ENCODE results near the gene GPR84.

GPR84 gene

DNA sequence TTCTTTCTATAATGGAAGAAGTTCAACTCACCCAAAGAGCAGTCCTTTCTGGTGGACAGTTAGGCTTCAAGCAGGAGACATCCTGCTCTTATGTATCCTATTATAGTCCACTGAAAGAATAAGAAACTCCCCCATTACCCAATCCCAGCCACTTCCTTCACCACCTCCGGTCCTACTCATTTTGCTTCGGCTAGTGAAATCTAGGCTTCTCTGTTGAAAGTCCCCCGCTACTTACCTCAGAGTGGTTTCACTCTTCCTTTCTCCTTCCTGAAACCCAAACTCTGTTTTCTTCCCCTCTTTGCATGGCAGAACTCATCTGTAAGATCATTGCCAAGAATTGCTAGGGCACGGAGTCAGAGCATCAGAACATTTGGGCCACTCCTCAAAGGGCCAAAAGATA is at the start of gene GPR84:
Gene GPR84 (minus strand): TSS at position 74 of the 400 bp plus-strand sequence. CDS start 635 bp downstream, outside the sequence.
- DNase-seq (ENCODE audit: low read depth in 2 of 3, low spot score in 2 of 3), result no peak

DNA sequence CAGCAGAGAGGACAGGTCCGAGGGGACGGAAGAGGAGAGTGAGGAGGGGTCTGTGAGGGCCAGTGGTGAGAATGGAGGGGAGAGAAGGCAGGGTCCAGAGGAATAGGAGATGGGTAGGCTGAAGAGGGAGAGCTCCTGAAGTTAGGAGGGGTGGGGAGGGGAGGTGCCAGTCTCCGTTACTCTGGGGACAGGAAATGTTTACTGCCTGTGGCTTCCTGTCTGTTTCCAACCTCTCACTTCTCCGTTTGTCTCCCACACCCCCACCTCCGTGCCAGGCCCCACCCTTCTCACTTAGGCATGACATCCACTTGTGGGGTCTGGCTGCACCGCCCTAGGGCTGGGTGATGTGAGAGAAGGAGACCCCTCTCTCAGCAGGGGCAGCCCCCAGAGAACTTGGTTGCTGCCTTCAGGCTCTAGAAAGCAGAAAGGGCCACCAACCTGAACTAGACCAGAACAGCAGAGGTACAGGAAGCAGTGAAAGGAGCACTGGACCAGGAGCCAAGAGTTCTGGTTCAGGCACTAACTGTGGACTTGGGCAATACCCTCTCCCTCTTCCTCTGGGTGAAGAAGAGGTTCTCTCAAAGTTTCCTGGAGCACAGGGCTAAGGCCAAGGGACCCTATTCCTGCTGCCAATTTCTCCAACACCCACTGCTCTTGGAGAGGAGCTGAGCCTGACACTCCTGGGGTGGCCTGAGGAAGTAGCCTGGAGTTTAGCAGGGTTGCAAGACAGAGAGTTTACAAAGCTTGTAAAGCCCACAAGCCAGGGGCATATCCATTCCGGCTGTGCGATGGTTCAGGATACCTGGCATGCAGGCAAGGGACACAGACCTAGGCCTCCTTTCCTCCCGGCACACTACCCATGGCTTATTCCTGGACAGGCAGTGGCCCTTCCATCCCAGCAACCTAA is 49.3 kb upstream of the GPR84 start:
- peak in 2 of 3 experiments; percentile 47 to 54 for DNase-seq (ENCODE audit: low read depth in 2 of 3, low spot score in 2 of 3)

DNA sequence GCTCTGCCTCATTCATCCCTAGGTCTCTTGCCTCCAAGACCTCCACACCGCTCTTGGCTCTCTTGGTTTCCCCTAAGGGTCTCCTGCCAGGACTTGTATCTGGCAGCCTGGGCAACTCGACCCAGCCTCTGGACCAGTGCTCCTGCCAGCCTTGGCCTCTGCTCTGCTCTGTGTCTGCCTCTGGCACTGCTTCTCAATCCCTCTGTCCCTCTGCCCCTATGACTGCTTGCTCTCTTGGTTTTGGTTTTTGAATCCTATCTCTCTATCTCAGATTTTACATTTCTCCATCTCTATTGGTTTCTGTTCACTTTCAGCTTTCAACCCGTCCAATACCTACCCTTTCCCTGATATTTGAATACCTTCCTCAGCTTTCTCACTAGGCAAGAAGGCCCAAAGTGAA is 48.5 kb upstream of the GPR84 start:
- no peak for DNase-seq (ENCODE audit: low read depth in 2 of 3, low spot score in 2 of 3)

DNA sequence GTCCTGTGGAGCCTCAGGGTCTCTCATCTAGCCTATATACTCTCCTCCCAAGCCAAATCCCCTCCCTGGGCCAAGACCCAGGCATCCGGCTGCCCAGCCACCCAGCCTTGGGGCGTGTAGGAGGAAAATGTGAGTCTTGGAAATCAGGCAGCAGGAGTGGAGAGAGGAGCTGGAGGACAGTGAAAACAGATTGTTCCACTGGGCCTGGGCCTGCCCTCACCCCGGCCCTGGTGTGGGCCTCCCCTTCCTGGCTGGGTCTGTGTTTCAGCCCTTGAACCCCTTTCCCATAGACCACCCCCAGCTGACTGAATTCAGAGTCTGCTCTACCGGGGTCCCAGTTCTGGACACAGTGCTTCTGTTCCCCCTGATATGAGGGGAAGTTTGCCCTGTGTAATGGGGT is 48.1 kb upstream of the GPR84 start:
- DNase-seq (ENCODE audit: low read depth in 2 of 3, low spot score in 2 of 3), result no peak

DNA sequence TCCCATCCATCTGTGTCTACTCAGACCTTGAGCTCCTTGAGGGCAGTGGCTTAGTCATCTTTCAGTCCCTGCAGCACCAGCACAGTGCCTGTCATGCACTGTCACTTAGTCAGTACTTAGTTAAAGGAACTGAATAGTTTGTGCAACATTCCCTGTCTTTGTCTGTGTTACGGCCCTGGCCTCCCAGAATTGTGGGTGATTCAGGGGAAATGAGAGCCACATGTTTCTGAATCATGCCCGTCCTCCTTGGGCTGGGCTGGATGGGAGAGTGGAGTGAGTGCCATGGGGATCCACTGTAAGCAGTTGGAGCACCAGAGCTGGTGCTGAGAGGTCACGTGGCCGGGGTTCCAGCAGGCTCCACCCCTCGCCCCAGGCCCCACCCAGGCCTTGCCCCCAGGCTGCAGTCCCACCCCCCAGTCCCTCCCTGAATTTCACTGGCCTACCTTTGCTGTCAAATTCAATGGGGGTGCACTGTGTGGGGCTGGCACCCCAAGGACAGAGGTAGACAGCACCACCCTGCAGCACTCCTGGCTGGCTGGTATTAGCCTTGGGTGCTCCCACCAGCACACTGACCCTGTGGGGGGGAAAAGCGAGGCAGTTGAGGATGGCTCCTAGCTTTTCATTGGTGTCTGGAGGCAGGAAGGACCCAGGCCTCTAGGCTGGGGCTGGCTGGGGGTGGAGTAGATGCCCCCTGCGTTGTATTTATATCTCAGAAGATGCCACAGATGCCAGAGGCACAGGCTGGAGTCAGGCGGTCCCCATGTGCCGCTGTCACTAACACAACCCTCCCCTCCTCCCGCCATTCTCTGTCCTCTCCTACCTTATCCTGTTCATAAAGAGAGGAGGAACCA is 47.3 kb upstream of the GPR84 start:
- DNase-seq (ENCODE audit: low read depth in 2 of 3, low spot score in 2 of 3), result no peak

DNA sequence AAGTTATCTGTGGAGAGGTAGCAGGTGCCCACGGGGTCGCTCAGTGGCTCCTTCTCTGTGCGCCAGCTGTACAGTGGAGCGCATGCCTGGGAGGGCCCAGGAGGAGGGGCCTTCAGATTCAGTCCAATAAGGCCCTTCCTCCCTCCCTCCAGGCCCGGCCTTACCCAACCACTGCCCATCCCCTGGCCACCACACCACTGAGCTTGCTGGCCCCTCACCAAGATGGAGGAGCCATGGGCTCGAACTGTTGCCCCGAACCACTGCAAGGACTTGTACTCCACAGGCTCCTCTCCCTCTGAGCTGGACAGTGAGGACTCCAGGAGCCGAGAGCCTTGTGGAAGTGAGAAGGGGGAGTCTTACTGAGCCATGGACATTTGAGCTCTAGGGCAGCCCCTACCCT is 45.0 kb upstream of the GPR84 start:
- DNase-seq (ENCODE audit: low read depth in 2 of 3, low spot score in 2 of 3), result no peak

DNA sequence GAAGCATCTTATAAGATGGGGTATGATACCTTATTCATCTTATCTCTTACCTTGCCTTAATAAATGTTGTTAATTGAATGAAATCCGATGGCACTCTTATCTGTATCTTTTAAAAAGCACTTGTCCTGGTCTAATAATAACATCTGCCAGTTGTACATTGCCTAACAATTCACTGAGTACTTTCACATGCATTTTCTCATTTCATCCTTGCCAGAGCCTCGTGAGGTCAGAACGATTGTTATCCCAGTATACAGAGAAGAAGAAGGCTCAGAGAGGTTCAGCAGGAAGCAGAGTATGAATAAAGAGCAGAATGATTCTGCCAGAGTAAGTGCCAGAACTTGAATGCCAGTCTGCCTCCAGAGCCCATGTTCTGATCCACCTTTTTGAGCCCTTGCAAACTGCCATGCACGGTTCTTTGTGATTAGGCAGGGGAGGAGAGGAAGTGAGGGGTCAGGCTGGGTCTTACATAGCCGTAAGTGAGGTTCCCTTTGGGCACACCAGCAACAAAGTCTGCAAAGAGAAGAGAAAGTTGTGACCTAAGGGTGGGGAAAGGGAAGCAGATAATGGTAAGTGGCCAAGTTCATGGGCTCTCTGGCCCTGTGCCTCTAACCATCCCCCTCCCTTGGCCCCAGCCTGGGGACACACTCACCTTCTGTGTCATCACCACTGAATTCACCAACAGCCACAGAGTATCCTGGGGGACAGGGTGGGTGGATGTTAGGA is 43.1 kb upstream of the GPR84 start:
- no peak for DNase-seq (ENCODE audit: low read depth in 2 of 3, low spot score in 2 of 3)

DNA sequence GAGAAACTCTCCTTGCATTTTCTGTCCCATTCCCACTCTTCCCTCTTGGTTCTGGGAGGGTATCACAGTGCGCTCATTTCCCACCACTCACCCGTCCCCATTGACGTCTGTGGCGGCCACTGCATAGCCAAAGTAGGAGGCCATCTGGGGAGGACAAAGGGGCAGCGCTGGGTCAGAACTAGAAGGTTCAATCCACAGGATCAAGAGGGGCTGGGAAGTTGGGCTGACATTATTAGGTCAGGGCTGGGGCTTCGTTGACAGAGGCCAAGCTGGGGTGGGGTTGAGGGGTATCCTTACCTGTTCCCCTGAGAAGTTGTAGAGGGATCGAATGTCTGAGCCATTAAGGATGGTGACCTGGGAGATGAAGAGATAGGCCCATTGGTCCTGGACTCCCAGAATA is 41.3 kb upstream of the GPR84 start:
- DNase-seq (ENCODE audit: low read depth in 2 of 3, low spot score in 2 of 3), result no peak

DNA sequence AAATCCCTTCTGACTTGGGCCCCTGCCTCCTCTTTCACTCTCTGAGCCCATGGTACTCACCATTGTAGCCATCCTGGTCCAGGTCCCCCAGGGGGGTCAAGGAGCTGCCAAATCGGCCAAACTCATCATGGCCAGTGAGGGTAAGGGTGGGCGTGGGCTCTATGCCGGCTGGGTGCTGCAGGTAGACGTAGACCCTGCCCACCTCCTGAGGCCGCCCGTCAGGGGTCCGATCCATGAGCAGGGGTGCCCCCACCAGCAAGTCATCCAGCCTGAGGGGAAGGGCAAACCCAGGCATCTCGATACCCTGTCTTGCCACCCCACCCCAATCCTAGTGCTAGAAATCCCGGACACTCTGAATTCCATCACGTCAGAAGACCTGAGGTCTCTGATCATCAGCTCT is 40.8 kb upstream of the GPR84 start:
- DNase-seq (ENCODE audit: low read depth in 2 of 3, low spot score in 2 of 3), result no peak

DNA sequence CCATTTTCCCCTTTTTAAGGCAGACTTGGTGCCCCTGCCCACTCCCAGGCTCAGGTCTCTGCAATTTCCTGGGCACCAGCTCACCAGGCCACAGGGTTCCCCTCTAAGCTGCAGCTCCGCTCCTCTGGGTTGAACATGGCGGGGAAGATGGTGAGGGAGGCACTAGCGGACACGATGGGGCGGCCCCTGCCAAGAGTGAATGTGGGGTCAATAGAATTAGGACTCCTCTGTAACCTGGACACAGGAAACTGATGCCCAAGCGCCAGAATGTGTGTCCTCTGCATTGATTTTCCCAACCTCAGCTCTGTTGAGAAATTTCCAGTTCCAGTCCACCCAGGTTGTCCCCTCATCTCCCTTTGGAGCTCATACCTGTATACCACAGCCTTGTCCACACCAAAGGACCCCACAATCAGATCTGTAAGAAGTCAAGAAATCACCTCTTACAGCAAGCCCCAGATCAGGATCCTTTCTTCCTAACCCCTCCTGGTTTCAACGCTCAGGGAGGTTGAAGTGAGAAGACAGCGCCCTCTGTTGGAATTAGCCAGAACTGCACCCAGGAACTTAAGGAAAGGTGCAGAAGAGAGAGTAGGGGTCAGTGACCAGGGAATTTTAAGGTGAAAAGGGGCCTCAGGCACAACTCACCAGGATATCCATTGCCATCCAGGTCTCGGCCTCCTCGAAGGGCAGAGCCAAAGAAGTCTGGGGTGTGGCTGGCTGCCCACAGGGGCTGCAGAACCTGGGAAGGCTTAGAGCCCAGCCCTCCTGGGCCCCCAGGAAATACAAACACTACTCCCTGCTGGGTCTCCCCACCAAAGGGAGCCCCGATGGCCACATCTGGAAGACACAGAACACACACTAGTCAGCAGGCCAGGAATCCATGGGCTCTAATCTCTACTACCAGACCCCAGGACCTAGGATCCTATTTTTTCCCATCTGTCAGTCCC is 40.0 kb upstream of the GPR84 start:
- DNase-seq (ENCODE audit: low read depth in 2 of 3, low spot score in 2 of 3), result no peak

DNA sequence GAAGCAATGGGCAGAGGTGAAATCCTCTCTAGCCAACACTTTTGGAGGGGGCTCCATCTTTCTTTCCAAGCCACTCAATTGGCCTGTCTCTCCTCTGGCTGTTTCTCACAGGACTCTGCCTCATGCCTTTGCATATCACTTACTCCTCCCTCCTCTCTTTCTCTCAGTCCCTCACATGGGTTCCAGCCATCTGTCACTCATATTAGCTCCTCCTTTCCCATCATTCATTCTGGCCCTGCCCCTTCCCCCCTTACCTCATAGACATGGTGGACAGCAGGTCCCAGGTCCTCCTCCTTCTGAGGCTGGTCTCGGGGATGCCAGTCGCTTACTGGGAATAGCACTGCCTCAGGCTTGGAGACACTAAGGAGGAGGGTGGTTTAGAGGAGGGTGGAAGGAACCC is 36.8 kb upstream of the GPR84 start:
- DNase-seq (ENCODE audit: low read depth in 2 of 3, low spot score in 2 of 3), result no peak

DNA sequence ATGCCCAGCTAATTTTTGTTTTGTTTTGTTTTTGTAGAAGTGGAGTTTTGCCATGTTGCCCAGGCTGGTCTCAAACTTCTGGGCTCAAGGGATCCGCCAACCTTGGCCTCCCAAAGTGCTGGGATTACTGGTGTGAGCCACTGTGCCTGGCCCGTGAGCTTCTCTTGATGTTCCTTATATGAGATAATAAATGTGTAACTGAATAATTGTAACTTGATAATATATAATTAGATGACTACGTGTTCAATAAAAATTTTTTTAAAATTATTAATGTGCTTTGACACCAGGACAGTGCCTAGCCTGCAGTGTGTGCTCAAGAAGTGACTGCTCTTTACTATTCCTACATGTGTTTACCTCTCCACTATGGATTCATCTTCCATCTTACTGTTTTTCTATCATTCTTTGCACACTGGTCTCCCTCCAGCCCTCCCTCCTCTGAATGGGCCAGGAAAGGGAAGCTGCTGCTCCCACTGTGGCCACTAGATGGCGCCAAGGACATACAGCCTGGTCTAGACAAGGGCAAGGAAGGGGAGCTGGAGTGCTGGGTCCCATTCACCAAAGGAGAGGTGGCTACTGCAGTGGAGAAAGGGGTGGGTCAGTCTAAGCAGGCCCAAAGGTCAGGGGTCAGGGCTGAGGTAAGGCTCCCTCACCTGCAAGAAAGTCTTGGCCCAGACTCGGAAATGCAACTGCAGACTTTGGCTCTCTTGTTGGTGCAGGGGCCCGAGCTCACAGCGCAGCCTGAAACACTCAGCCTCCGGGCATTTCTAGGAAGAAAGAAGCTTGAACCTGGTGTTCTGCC is 34.9 kb upstream of the GPR84 start:
- peak; percentile 63 to 85 (median 80) for DNase-seq (ENCODE audit: low read depth in 2 of 3, low spot score in 2 of 3)

DNA sequence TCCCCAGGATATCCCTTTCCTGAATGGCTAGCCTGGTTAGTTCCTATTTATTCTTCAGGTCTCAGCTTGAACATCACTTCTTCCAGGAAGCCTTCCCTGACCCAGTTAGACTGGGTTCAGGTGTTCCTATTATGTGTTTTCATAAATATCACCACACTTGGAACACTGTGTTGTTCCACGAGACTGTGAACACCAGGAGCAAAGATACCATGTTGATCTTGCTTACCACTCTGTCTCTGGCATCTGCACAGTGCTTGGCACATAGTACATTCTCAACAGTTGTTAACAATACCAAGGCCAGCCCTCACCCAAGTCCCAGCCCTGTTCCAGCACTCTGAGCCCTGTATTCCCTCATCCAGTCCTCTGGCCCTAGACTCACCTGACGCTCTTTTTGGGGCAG is 33.9 kb upstream of the GPR84 start:
- no peak for DNase-seq (ENCODE audit: low read depth in 2 of 3, low spot score in 2 of 3)

DNA sequence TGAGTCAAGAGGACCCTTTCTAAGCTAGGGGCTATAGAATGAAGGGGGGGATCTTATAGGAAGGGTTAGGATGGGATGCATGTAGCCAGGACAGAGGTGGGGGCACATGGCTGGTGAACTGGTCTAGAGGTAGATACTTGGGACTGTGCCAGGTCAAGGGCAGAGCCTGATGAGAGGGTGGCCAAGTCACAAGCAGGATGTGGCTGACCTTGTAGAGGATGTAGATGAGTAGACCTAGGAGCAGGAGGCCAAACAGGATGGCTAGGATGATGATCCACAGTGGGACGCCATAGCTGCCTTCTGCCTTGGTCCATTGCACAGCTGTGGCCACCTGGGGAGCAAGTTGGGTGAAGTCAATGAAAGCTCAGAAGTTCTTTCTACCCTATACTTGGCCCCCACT is 32.9 kb upstream of the GPR84 start:
- DNase-seq (ENCODE audit: low read depth in 2 of 3, low spot score in 2 of 3), result no peak

DNA sequence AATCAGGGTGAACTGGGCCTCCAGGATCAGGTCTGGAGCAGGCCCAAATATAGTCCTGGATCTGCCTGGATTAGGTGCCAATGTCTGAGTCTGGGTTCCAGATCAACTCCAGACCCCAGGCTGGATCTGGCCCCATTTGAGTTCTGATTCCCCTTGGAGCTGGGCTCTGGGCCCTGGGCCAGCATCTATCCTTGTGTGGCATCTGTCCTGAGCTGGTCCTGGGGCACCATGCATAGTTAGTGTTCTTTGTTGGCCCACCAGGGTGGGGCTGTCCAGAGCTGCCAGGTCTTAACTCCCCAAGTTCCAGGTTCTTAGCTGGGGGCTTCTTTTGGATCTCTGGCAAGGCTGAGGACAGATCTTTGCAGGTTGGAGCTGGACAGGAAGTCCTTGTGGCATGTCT is 31.3 kb upstream of the GPR84 start:
- no peak for DNase-seq (ENCODE audit: low read depth in 2 of 3, low spot score in 2 of 3)

DNA sequence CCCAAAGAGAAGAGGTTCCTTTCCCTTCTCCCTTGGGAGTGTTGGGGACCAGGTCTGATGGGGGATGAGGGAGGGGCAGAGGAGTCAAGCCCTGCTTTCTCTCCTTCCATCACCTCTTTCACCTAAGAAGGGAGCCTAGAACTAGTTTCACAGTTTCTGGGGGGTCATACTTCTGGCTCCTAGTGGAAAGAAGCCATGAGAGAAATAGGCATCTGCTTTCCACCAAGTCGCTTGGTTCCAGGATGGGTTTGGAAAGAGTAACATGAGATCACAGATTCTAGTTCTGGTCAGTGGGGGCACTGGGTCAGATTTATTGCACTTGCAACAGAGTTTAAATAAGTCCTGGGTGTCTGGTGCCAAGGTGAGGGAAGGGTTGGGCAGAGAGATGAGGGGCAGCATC is 30.7 kb upstream of the GPR84 start:
- DNase-seq (ENCODE audit: low read depth in 2 of 3, low spot score in 2 of 3), result no peak

DNA sequence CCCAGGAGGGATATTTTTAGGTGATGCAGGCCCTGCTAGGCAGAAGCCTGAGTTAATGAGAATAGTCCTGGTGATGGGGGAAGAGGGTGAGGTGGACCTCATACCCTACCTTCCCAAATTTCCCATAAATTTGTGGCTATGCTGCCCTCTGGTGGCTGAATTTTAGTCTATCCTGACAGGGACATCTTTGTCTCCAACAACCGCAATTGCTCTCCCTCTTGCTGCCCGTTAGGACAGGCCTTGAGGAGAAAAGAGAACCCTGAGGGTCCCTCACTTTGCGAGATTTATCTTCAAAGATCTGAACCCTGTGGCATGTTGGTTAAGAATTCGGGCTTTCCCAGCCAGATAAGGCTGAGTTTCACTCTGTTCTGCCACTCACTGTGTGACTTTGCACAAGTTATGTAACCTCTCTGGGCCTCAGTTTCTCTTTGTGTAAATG is 30.0 kb upstream of the GPR84 start:
- DNase-seq (ENCODE audit: low read depth in 2 of 3, low spot score in 2 of 3), result no peak

DNA sequence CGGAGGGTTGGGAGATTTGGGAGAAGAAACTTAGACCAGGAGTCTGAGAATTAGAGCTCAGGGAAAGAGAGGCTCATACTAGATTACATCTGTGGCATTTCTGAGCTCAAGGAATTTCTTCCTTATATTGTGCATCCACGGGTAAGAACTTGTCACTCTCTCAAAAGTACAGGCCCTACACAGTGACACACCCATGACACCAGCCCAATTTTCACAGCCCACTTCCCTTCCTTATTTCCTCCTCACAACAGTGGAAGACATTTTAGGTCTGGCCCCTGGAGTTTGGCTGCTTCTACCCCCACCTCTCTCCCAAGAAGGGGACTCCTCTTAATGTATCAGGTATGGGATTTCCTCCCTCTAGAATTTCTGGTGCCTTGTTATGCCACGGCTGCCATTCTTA is 29.5 kb upstream of the GPR84 start:
- DNase-seq (ENCODE audit: low read depth in 2 of 3, low spot score in 2 of 3), result no peak

DNA sequence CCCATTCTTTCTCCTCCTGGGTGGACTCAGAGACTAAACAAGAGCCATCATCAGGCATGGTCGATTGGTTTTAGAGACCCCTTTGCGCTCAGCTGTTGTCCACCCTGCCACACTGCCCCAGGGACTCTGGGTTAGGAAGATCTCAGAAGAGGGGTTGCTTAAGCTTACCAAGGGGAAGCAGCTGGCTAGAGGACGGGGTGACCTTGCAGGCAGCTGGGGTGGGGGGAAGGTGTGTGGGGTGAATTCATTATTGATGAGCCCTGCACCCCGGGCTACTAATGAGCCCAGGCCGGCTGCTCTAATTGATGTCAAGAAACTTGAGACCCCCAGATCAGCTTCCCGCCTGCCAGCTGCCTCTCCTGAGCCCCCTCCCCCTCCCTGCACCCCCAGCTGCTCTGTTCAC is 28.9 kb upstream of the GPR84 start:
- DNase-seq (ENCODE audit: low read depth in 2 of 3, low spot score in 2 of 3), result no peak
